Parathyroid adenoma (tissue), 2 donors: Measurements from ENCODE around the gene ZDHHC5.

ENCODE experiments used
- H2AFZ ChIP-seq: fragments of 300-600 bp; sonication (generic); one replicate; pipeline ENCODE4 v1.7.0; 2017; ENCODE audit warnings: antibody characterized with exemption, mild to moderate bottlenecking
- H3K27ac ChIP-seq: fragments of 300-600 bp; sonication (generic); one replicate; pipeline ENCODE4 v1.7.0; 2017
- H3K27me3 ChIP-seq: fragments of 300-600 bp; sonication (generic); one replicate; pipeline ENCODE4 v1.7.0; 2017; ENCODE audit warnings: low read length; ENCODE audit not compliant: control insufficient read depth, insufficient read depth
- H3K36me3 ChIP-seq: fragments of 300-600 bp; sonication (generic); one replicate; pipeline ENCODE4 v1.7.0; 2017; ENCODE audit warnings: low read length; ENCODE audit not compliant: control insufficient read depth, insufficient read depth
- H3K4me1 ChIP-seq: fragments of 300-600 bp; sonication (generic); one replicate; pipeline ENCODE4 v1.7.0; 2017; ENCODE audit warnings: control low read depth
- H3K4me2 ChIP-seq: fragments of 300-600 bp; sonication (generic); one replicate; pipeline ENCODE4 v1.7.0; 2017; ENCODE audit warnings: low read length
- H3K4me3 ChIP-seq: fragments of 300-600 bp; sonication (generic); one replicate; pipeline ENCODE4 v1.7.0; 2017; ENCODE audit warnings: low read depth, low read length
- H3K79me2 ChIP-seq: fragments of 300-600 bp; sonication (generic); one replicate; pipeline ENCODE4 v1.7.0; 2017; ENCODE audit warnings: control low read depth
- H3K9ac ChIP-seq: fragments of 300-600 bp; sonication (generic); one replicate; pipeline ENCODE4 v1.7.0; 2017; ENCODE audit warnings: mild to moderate bottlenecking
- H3K9me3 ChIP-seq: fragments of 300-600 bp; sonication (generic); one replicate; pipeline ENCODE4 v1.7.0; 2017; ENCODE audit warnings: low read length; ENCODE audit not compliant: control insufficient read depth
- TF ChIP-seq, protein P1 (sequence below): fragments of 300-600 bp; sonication (generic); IDR thresholded peaks from one replicate; pipeline ENCODE4 v1.7.0; 2017; ENCODE audit warnings: antibody characterized with exemption, mild to moderate bottlenecking
- donor health status: primary hyperparathyroidism.

The ZDHHC5 gene

DNA sequence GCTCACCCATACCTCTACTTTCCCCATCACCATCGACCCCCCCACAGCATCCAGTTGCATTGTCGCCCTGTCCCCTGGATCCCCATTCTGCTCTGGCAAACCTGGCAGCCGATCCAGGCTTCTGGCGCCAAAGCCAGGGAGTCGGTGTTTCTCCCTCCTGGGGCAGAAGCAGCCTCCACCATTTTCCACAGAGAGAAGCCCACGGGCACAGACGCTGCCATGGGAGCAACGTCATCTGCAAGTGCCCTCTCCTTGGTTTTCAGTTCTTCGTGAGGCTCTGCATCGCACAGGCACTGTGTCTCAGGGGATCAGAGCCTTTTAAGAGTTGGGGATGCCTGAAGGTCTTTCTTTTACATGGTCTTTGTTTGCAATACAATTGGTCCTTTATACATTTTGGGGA is 20.5 kb upstream of the ZDHHC5 start:
- Histone ChIP-seq H3K4me1 (no peaks in the 10 kb centered on the region), H3K9ac (no peak overlapping the region), H3K27me3 (no peaks in the 10 kb centered on the region)

DNA sequence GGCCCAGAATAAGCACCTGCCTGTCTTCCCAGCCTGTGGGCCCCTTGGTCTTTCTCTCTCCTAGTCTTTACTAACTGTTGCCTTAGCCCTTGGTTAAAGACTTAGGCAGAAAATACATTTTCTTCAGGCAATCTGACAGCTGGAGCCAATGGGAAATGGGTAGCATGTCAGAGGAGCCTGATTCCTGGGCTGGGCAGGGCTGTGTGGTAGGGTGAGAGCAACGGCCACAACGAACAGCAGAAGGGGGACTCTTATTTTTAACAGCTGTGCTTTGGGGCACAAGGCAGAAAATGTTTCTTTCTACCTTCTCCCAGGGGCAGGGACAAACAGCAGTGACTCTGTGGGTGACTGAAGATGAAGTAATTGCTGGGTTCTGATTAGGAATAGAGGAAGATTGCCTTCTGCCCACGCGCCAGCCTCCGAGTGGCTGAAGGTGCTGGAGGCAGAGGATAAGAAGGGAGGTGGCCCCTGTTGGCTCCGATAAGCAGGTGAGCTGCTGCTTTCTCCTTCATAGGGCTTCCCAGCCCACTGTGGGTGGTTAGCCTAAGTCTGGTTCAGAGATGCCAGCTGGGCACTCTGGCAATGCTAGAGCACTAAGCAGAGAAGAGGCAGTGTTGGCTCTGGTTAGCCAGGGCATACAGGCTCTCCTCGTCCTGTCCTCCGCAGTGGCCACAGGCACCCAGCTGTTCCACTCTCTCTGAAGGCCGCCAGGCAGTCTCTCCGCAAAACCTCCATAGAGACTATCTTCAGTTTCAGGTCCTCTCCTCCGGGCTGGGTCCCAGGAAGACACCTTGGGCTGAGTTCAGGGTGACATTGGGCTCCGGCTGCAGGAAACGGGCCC is 19.7 kb upstream of the ZDHHC5 start:
- no peak overlapping the region for H3K9ac ChIP-seq

More for the DNA sequence above, 20.5 kb upstream of the ZDHHC5 start:
- Histone ChIP-seq H3K27ac (no peak overlapping the region), H3K4me2 (no peak overlapping the region), H2AFZ (no peak overlapping the region), H3K4me3 (no peak overlapping the region), H3K79me2 (no peaks in the 10 kb centered on the region), H3K36me3 (no peaks in the 10 kb centered on the region), H3K9me3 (no peaks in the 10 kb centered on the region)
- TF ChIP-seq, protein P1, sequence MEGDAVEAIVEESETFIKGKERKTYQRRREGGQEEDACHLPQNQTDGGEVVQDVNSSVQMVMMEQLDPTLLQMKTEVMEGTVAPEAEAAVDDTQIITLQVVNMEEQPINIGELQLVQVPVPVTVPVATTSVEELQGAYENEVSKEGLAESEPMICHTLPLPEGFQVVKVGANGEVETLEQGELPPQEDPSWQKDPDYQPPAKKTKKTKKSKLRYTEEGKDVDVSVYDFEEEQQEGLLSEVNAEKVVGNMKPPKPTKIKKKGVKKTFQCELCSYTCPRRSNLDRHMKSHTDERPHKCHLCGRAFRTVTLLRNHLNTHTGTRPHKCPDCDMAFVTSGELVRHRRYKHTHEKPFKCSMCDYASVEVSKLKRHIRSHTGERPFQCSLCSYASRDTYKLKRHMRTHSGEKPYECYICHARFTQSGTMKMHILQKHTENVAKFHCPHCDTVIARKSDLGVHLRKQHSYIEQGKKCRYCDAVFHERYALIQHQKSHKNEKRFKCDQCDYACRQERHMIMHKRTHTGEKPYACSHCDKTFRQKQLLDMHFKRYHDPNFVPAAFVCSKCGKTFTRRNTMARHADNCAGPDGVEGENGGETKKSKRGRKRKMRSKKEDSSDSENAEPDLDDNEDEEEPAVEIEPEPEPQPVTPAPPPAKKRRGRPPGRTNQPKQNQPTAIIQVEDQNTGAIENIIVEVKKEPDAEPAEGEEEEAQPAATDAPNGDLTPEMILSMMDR: no peak

DNA sequence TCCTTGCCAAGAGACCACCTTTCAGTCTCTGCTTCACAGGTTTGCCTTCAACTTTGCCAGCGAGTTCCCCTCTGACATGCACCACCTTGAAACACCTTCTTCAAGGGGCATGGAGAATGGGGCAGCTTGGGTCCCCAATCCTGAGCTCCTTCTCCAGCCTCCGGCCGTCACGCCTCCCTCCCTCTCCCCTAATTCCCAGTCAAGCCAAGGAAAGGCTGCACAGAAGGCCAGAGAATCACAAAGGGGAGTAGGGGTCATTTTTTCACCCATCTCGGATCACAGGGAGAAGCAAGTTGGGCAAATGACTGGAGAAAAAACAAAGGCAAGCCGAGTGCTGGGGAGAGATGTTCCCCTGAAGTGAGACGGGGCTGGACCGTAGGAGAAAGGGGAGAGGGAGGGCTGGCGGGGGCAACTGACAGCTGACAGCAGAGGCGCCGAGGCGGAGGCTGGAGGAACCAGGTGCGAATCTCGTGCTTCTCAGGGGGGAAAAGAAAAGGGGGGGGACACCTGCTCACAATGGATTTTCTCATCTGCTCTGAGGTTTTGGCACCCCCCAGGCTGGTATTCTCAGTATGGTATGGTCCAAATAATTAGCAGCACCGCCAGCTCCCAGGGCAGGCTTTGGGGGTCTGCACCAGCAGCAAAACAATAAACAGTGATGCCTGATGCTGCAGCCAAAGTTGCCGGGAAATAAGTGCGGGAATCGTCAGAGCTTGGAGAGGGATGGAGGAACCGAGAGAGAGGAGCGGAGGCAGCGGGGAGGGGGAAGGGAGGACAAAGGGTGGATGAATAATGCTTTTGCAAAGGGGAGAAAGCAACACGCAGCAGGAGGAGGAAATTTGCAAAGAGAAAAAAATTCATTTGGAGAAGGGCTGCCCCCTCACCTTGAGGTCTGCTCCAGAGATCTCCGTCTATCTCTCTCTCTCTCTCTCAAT is 18.8 kb upstream of the ZDHHC5 start:
- Histone ChIP-seq H3K4me2 (no peak overlapping the region), H3K4me3 (no peak overlapping the region), H3K27ac (no peak overlapping the region), H3K79me2 (no peaks in the 10 kb centered on the region), H3K27me3 (no peaks in the 10 kb centered on the region), H3K9ac (no peak overlapping the region), H3K36me3 (no peaks in the 10 kb centered on the region), H3K9me3 (no peaks in the 10 kb centered on the region), H3K4me1 (no peaks in the 10 kb centered on the region), H2AFZ (no peak overlapping the region)
- TF ChIP-seq, protein P1: no peak

More for the DNA sequence above, 19.7 kb upstream of the ZDHHC5 start:
- Histone ChIP-seq H3K4me3 (no peak overlapping the region), H3K79me2 (no peaks in the 10 kb centered on the region), H2AFZ (no peak overlapping the region), H3K9me3 (no peaks in the 10 kb centered on the region), H3K4me2 (no peak overlapping the region), H3K4me1 (no peaks in the 10 kb centered on the region), H3K27ac (no peak overlapping the region), H3K27me3 (no peaks in the 10 kb centered on the region), H3K36me3 (no peaks in the 10 kb centered on the region)
- TF ChIP-seq, protein P1: no peak

DNA sequence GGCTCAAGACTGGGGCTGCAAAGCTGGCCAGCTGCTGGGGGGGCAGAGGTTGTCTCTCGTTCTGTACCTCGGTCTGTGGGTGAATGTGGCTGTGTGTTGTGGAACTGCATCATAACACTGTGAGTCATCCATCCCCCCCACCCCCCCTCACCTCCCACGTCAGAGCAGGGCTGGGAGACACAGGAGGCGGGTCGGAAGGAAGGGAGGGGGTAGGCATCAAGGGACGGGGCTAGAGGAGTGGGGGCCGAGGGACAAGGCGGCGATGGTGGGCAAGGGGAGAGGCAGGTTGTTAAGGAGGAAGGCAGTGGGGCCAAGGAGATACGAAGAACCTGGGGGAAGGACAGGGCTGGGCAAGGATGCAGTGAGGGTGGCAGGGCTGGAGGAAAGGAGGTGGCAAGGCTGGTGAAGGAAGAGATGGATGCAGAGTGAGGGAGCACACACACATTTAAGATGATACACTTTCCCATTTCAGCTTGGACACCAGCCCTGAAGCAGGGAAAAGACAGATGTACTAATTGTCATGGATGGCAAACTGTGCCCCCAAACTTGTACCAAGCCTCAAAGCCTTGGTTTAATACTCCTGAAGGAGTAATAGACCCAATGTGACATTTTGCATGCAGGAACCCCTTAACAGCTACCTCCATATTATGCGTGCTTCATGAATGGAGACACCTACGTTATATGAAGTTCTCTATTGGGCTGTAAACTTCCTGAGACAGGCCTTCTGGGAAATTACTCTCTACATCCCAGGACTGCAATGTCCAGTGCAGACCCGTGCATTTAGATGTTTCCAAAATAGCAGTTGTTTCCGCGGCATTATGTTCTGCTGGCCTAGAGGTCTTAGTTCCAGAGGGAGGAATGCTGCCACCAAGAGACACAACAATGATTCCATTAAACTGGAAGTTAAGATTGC is 17.8 kb upstream of the ZDHHC5 start, which contains the start of gene YPEL4:
TSS of gene YPEL4 (minus strand) at position 87 of the 913 bp plus-strand sequence. CDS start 2,805 bp downstream, outside the sequence.
- Histone ChIP-seq H2AFZ (no peak within 1 kb of the TSS), H3K4me1 (no peaks in the 10 kb centered on the region), H3K4me3 (no peak within 1 kb of the TSS), H3K36me3 (no peaks in the 10 kb centered on the region), H3K27ac (no peak within 1 kb of the TSS), H3K79me2 (no peaks in the 10 kb centered on the region), H3K9ac (no peak within 1 kb of the TSS), H3K9me3 (no peaks in the 10 kb centered on the region), H3K4me2 (no peak within 1 kb of the TSS), H3K27me3 (no peaks in the 10 kb centered on the region)
- TF ChIP-seq, protein P1: no peak
